HG03442 (cell line): Measurements from ENCODE around the gene NAE1.
A peak's percentile ranks its signal among the peaks of the same experiment; 100 is the strongest.
"Not testable (repeated sequence)": the region's sequence is repeated elsewhere in the genome, so short reads cannot be mapped to it uniquely, and the experiment has no call there.

Experiments used
- ATAC-seq: cut with Tn5 transposase; IDR thresholded peaks from one replicate; pipeline ENCODE4 v1.9.1; 2021; ENCODE audit warnings: mild to moderate bottlenecking, moderate library complexity; ENCODE audit not compliant: unreplicated experiment

Gene NAE1

GRCh38 chr16:66830422-66831404 is at the start of gene NAE1:
TSS of gene NAE1 (minus strand) at chr16:66830976. CDS start at chr16:66830899, 77 bp downstream.
- ATAC-seq, result peak; percentile 89

- ATAC-seq, result no peak
These were observed 47.3 kb upstream of the NAE1 start for GRCh38 chr16:66878067-66878466.

- ATAC-seq, result no peak
These were observed 43.5 kb upstream of the NAE1 start for GRCh38 chr16:66874079-66874775.

GRCh38 chr16:66873685-66874055 is 42.9 kb upstream of the NAE1 start:
- ATAC-seq, result no peak

- ATAC-seq, result peak; percentile 74
These were observed 42.3 kb upstream of the NAE1 start for GRCh38 chr16:66872943-66873684.

- no peak for ATAC-seq
These were observed 41.8 kb upstream of the NAE1 start for GRCh38 chr16:66872559-66872942.

- ATAC-seq, result no peak
These were observed 41.1 kb upstream of the NAE1 start for GRCh38 chr16:66871840-66872239.

GRCh38 chr16:66871363-66871762 is 40.6 kb upstream of the NAE1 start:
- not testable (repeated sequence) for ATAC-seq

- ATAC-seq, result no peak
These were observed 38.6 kb upstream of the NAE1 start for GRCh38 chr16:66869424-66869823.

GRCh38 chr16:66863707-66864106 is 32.9 kb upstream of the NAE1 start:
- ATAC-seq, result no peak

GRCh38 chr16:66862023-66862520 is 31.3 kb upstream of the NAE1 start:
- ATAC-seq, result no peak

- no peak for ATAC-seq
These were observed 28.8 kb upstream of the NAE1 start for GRCh38 chr16:66859397-66860068.

- ATAC-seq, result peak; percentile 67
These were observed 28.1 kb upstream of the NAE1 start for GRCh38 chr16:66858740-66859396.

GRCh38 chr16:66857437-66857836 is 26.7 kb upstream of the NAE1 start:
- no peak for ATAC-seq

- ATAC-seq, result no peak
These were observed 26.0 kb upstream of the NAE1 start for GRCh38 chr16:66856801-66857200.

- no peak for ATAC-seq
These were observed 25.5 kb upstream of the NAE1 start for GRCh38 chr16:66856184-66856730.

- ATAC-seq, result no peak
These were observed 22.7 kb upstream of the NAE1 start for GRCh38 chr16:66853261-66854139.

GRCh38 chr16:66851166-66851964 is 20.6 kb upstream of the NAE1 start:
- ATAC-seq, result no peak
